Mesothelial cell of epicardium (in vitro differentiated cells): ENCODE measurements around the gene FDXR. TPM values are rescaled to one million over a fixed set of nuclear protein-coding genes. Genes with fewer than 3 reads are reported as not detected.

ENCODE experiments used
- DNase-seq, 2 experiments: peaks; one replicate each; pipeline ENCODE4 v3.0.0; 2021; ENCODE audit warnings: low spot score in 2 of 2; ENCODE audit not compliant: unreplicated experiment in 2 of 2
- H3K27ac Mint-ChIP-seq: 2 replicates; pipeline ENCODE4 v1.8.0; 2021; ENCODE audit warnings: mixed read lengths
- H3K27me3 Mint-ChIP-seq: 2 replicates; pipeline ENCODE4 v1.8.0; 2021; ENCODE audit warnings: low read depth, mixed read lengths
- H3K36me3 Mint-ChIP-seq: 2 replicates; pipeline ENCODE4 v1.8.0; 2021; ENCODE audit warnings: mixed read lengths
- H3K4me1 Mint-ChIP-seq: 2 replicates; pipeline ENCODE4 v1.8.0; 2021; ENCODE audit warnings: mixed read lengths
- H3K4me3 Mint-ChIP-seq: 2 replicates; pipeline ENCODE4 v1.8.0; 2021; ENCODE audit warnings: mild to moderate bottlenecking, moderate library complexity, mixed read lengths
- H3K9me3 Mint-ChIP-seq: 2 replicates; pipeline ENCODE4 v1.8.0; 2021; ENCODE audit warnings: mixed read lengths
- total RNA-seq: library from RNA; stranded (reverse); gene quantifications from 3 replicates; pipeline ENCODE4 v1.2.1, GENCODE V29; 2021
- TF ChIP-seq, protein P1 (sequence below): fragments of 200-600 bp; sonication (generic); IDR thresholded peaks from one replicate; pipeline ENCODE4 v1.5.0; 2021; ENCODE audit warnings: antibody characterized with exemption; ENCODE audit not compliant: unreplicated experiment

Gene FDXR
- total RNA-seq, 1 donor from 2014 or later: 20.4 TPM

DNA sequence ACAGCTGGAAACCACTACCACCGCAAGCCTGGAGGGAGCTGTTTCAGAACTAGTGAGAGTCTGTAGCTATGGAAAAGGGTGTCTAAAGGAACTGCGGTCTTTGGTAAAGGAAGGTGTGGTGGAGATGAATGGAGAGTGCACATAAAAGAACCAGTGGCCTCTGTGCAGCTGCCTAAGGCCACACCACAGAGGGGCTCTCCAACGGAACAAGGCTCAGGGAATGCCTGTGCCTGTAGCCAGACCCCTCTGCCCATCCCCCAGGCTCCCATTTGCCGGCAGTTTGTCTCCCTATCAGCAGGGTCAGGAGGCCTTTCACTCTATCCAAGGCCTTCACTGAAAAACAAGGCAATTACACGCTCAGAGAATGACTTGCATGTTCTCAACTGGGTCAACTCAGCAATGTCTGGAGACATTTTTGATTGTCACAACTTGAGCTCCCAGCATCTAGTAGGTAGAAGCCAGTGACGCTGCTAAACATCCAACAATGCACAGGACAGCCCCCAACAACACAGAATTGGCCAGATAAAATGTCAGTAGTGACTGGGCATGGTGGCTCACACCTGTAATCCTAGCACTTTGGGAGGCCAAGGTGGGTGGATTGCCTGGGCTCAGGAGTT is 3.3 kb upstream of the FDXR start:
- H3K4me1 Mint-ChIP-seq: peaks cover 20% of the 10 kb centered on the region
- TF ChIP-seq, protein P1, sequence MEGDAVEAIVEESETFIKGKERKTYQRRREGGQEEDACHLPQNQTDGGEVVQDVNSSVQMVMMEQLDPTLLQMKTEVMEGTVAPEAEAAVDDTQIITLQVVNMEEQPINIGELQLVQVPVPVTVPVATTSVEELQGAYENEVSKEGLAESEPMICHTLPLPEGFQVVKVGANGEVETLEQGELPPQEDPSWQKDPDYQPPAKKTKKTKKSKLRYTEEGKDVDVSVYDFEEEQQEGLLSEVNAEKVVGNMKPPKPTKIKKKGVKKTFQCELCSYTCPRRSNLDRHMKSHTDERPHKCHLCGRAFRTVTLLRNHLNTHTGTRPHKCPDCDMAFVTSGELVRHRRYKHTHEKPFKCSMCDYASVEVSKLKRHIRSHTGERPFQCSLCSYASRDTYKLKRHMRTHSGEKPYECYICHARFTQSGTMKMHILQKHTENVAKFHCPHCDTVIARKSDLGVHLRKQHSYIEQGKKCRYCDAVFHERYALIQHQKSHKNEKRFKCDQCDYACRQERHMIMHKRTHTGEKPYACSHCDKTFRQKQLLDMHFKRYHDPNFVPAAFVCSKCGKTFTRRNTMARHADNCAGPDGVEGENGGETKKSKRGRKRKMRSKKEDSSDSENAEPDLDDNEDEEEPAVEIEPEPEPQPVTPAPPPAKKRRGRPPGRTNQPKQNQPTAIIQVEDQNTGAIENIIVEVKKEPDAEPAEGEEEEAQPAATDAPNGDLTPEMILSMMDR: no peak
- H3K27me3 Mint-ChIP-seq: peaks cover 2% of the 10 kb centered on the region
- no peaks in the 10 kb centered on the region for H3K9me3 Mint-ChIP-seq
- no peak overlapping the region for H3K4me3 Mint-ChIP-seq
- no peak for DNase-seq
- H3K27ac Mint-ChIP-seq: no peak overlapping the region
- H3K36me3 Mint-ChIP-seq: no peaks in the 10 kb centered on the region

DNA sequence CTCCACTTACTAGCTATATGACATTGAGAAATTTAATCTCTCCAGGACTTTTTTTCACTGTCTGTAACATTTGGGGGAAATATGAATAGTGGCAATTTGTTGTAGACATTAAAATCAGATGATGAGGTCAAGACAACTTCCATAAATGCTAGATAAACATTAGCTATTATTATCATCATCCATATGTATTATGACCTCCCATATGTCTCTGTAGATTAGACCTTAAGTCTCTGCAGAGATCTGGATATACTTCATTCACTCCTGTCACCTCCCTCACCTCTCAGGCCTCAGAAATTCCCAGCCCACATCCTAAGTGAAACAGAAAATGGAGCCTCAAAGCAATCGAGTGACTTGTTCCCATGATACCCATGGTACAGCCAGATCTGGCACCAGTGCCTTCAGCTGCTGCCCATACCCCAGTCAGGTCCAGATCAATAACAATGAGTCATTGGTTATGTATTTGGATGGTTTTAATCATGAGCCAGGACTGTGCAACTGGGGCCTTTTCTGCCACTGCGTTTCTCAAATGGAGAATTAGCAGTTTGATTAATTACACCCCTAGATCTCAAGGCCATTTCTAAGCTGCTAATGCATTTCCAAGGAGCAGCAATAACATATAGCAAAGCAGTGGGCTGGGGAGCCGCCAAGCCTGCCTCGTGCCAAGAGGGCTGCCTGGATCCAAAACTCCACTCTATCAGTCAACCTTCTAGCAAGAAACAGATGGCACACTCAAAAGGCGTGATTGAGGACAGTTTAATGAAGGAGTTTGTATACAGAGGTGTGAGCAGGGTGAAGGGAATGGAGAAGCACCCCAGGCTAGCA is 2.6 kb upstream of the FDXR start:
- Mint-ChIP-seq H3K27ac (no peak overlapping the region), H3K9me3 (no peaks in the 10 kb centered on the region), H3K27me3 (peaks cover 2% of the 10 kb centered on the region), H3K4me3 (no peak overlapping the region), H3K4me1 (peaks cover 26% of the 10 kb centered on the region), H3K36me3 (peaks cover 2% of the 10 kb centered on the region)
- TF ChIP-seq, protein P1: no peak
- DNase-seq: no peak

DNA sequence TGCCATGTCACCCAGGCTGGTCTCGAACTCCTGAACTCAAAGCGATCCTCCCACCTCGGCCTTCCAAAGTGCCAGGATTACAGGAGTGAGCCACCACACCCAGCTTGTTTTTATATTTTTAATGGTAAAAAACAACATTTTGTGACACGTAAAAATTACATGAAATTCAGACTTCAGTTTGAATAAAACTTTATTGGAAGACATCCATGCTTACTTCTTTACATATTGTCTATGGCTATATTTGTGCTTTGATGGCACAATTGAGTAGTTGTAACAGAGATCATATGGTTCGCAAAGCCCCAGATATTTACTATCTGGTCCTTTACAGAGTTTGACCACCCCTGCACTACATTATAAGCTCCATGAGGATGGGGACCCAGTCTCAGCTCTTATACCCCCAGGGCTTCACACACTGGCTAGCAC is 1.8 kb upstream of the FDXR start:
- Mint-ChIP-seq H3K27ac (no peak overlapping the region), H3K4me3 (peak overlapping the region; percentile 20), H3K4me1 (peaks cover 26% of the 10 kb centered on the region), H3K9me3 (no peaks in the 10 kb centered on the region), H3K36me3 (peaks cover 2% of the 10 kb centered on the region), H3K27me3 (peaks cover 2% of the 10 kb centered on the region)
- DNase-seq: no peak
- TF ChIP-seq, protein P1: no peak

DNA sequence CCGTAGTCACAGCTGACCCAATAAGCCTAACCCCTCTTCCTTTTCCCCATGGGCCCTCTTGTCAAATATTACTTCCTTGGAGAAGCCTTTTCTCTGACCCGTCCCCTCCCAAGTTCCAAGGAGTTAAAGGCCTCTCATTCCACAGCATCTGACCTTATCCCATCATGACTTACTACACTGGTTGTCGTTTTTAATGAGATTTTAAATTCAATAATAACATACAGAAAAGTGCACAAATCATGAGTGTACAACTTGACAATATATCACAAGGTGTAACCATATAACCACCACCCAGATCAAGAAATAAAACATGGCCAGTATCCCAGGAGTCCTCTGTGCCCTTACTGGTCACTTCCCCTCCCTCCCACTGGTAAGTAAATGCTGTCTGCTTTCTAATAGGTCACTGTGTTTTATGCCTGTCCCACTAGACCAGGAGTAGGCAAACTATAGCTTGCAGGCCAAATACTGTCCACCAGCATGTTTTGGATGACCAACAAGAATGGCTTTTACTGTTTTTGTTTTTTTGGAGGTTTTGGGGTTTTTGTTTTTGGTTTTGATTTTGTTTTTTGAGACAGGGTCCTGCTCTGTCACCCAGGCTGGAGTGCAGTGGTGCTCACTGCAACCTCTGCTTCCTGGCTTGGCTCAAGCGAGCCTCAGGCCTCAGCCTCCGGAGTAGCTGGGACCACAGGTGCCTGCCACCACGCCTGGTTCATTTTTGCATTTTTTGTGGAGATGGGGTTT is 1.2 kb upstream of the FDXR start:
- Mint-ChIP-seq H3K36me3 (peaks cover 3% of the 10 kb centered on the region), H3K4me3 (peak overlapping the region; percentile 82), H3K27me3 (peaks cover 2% of the 10 kb centered on the region), H3K4me1 (peaks cover 26% of the 10 kb centered on the region), H3K9me3 (no peaks in the 10 kb centered on the region), H3K27ac (peak overlapping the region; percentile 95)
- DNase-seq: no peak
- TF ChIP-seq, protein P1: no peak

DNA sequence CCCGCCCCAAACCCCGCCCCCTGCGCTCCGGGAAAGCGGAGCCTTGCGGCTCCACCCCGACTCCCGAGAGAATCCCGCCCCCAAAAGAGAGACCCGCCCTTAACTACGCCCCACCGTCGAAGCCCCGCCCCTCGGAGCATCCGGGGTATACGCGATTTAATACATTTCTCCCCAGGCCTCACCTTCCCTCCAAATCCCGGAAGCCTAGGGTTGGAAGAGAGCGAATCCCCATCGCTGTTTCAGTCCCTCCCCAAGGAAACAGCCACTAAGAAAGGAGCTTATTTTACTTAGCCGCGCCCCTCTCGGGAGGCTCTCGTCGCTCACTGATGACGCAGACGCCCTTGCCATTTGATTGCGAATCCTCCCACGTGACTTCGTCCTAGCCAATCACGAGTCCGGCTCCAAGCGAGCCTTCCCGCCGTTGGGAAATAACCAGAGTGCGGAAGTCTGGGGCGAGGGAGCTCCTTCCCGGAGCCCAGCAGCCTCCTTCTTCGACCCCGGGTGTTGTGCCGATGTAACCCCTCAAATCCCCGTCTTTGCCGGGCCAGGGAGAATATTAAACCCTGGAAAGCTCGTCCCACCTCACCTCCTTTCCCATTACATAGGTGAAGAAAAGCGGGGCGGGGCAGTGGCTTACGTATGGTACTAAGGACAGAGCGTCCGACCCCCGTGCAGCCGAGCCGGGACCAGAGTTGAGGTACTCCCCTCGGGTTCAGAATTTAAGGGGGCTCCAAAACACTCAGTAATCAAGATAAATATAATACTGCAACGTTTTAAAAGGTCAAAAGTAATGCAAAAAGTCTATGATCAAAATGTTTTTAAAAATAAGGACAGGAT is 461 bp upstream of the FDXR start:
- H3K27me3 Mint-ChIP-seq: peaks cover 2% of the 10 kb centered on the region

More for the DNA sequence above, 461 bp upstream of the FDXR start:
- TF ChIP-seq, protein P1: no peak
- H3K4me1 Mint-ChIP-seq: peaks cover 33% of the 10 kb centered on the region
- peak; percentile 99 for DNase-seq
- H3K9me3 Mint-ChIP-seq: no peaks in the 10 kb centered on the region
- H3K4me3 Mint-ChIP-seq: peak overlapping the region; percentile 82
- peaks cover 3% of the 10 kb centered on the region for H3K36me3 Mint-ChIP-seq
- H3K27ac Mint-ChIP-seq: peak overlapping the region; percentile 95
